HEK293T (cell line): Measurements from ENCODE around the gene NPAS3.

ENCODE experiments used
- CTCF ChIA-PET: fragments of 350-600 bp; formaldehyde crosslinking; extraction: SDS; loops from one replicate; lab custom pipeline; 2021; ENCODE audit warnings: antibody characterized with exemption, inconsistent platforms; lab: Yijun Ruan, JAX
- POLR2A ChIA-PET: fragments of 350-600 bp; formaldehyde crosslinking; extraction: SDS; loops from one replicate; lab custom pipeline; 2020; ENCODE audit warnings: antibody characterized with exemption, inconsistent platforms; lab: Yijun Ruan, JAX
- DNase-seq: peaks from one replicate; pipeline ENCODE4 v3.0.0; 2012; ENCODE audit warnings: mixed read lengths; ENCODE audit errors: extremely low spot score
- ARNT ChIP-seq: fragments of 450-650 bp; IDR thresholded peaks from 2 replicates; pipeline ENCODE4 v1.6.1; 2017; ENCODE audit warnings: mild to moderate bottlenecking
- BHLHE40 ChIP-seq: fragments of 450-650 bp; IDR thresholded peaks from 2 replicates; pipeline ENCODE4 v1.6.1; 2016; ENCODE audit warnings: mild to moderate bottlenecking, moderate library complexity, borderline replicate concordance
- CTBP1 ChIP-seq: fragments of 450-650 bp; IDR thresholded peaks from 2 replicates; pipeline ENCODE4 v1.6.1; 2016; ENCODE audit warnings: borderline replicate concordance
- ELF4 ChIP-seq: fragments of 450-650 bp; IDR thresholded peaks from 2 replicates; pipeline ENCODE4 v1.6.1; 2017; ENCODE audit warnings: antibody characterized with exemption
- FOXA1 ChIP-seq: fragments of 450-650 bp; IDR thresholded peaks from 2 replicates; pipeline ENCODE4 v1.6.1; 2016; ENCODE audit warnings: mild to moderate bottlenecking
- FOXK2 ChIP-seq: fragments of 450-650 bp; IDR thresholded peaks from 2 replicates; pipeline ENCODE4 v1.6.1; 2016; ENCODE audit warnings: mild to moderate bottlenecking
- FOXM1 ChIP-seq: fragments of 450-650 bp; IDR thresholded peaks from 2 replicates; pipeline ENCODE4 v1.6.1; 2017; ENCODE audit warnings: mild to moderate bottlenecking, borderline replicate concordance
- HDGF ChIP-seq: fragments of 450-650 bp; IDR thresholded peaks from 2 replicates; pipeline ENCODE4 v1.6.1; 2017; ENCODE audit warnings: antibody characterized with exemption, borderline replicate concordance
- L3MBTL2 ChIP-seq: fragments of 450-650 bp; conservative IDR thresholded peaks from 2 replicates; pipeline ENCODE4 v1.6.1; 2016; ENCODE audit warnings: mild to moderate bottlenecking
- LEF1 ChIP-seq: fragments of 450-650 bp; IDR thresholded peaks from 2 replicates; pipeline ENCODE4 v1.6.1; 2017; ENCODE audit warnings: mild to moderate bottlenecking, borderline replicate concordance
- NFRKB ChIP-seq: fragments of 450-650 bp; IDR thresholded peaks from 2 replicates; pipeline ENCODE4 v1.6.1; 2016; ENCODE audit warnings: mild to moderate bottlenecking, moderate library complexity
- SP1 ChIP-seq: fragments of 450-650 bp; IDR thresholded peaks from 2 replicates; pipeline ENCODE4 v1.6.1; 2017
- SUZ12 ChIP-seq: fragments of 450-650 bp; IDR thresholded peaks from 2 replicates; pipeline ENCODE4 v1.6.1; 2016; ENCODE audit warnings: mild to moderate bottlenecking
- TARDBP ChIP-seq: fragments of 450-650 bp; IDR thresholded peaks from 2 replicates; pipeline ENCODE4 v1.6.1; 2016
- ZNF384 ChIP-seq: fragments of 450-650 bp; IDR thresholded peaks from 2 replicates; pipeline ENCODE4 v1.6.1; 2016
- TF ChIP-seq, protein P1 (sequence below): fragments of 450-650 bp; IDR thresholded peaks from 2 replicates; pipeline ENCODE4 v1.6.1; 2016

NPAS3 gene

DNA sequence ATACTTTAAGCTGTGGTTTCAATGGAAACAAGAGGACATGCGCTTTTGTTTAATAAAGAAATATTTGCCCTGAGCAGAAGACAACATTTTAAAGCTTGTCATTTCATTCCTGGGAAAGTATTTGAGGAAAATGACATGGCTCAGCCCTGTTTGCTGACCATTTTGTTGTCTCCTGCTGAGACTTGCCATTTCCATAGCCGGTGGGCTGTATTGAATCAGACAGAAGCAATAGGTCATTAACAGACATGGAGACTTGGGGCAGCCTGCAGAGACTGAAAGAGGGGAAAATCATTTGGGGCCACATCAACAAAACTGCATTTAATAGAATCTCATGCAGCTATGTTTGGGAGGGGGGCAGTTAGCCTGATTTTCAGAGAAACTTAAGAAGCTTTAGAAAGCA, 443.0 kb downstream of the NPAS3 start:
- ChIA-PET CTCF (no interaction called here), POLR2A (no interaction called here)
- DNase-seq: no peak
- TF ChIP-seq HDGF (no peak), ARNT (no peak), ZNF384 (no peak), CTBP1 (no peak), FOXM1 (no peak), FOXA1 (no peak), NFRKB (no peak), LEF1 (no peak), FOXK2 (no peak), SUZ12 (no peak), TARDBP (no peak), BHLHE40 (no peak), SP1 (no peak)
- TF ChIP-seq, protein P1, sequence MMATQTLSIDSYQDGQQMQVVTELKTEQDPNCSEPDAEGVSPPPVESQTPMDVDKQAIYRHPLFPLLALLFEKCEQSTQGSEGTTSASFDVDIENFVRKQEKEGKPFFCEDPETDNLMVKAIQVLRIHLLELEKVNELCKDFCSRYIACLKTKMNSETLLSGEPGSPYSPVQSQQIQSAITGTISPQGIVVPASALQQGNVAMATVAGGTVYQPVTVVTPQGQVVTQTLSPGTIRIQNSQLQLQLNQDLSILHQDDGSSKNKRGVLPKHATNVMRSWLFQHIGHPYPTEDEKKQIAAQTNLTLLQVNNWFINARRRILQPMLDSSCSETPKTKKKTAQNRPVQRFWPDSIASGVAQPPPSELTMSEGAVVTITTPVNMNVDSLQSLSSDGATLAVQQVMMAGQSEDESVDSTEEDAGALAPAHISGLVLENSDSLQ: no peak

DNA sequence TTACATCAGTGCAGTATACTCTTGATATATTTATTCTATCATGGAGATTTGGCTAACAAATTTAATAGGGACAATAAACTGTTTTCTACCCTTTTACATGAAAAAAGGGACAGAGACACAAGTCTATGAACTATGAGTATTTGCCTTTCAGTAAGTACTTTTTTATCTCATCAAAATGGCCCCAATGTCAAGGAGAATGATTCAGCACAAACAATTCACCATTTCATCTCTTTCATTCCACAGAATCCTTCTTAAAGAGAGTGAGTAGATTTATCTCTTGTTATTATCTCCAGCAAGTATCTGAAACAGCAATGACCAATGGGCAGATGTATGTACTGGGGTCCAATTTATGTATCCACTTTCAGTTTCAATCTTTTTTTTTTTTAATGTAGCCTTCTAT, 447.5 kb downstream of the NPAS3 start:
- DNase-seq: no peak
- no peak for TF ChIP-seq FOXM1
- no peak for TF ChIP-seq CTBP1
- TF ChIP-seq ZNF384: no peak
- no peak for TF ChIP-seq FOXK2
- no peak for TF ChIP-seq HDGF
- TF ChIP-seq SP1: no peak
- TF ChIP-seq, protein P1: no peak
- no peak for TF ChIP-seq BHLHE40
- no peak for TF ChIP-seq FOXA1
- TF ChIP-seq ARNT: no peak
- TF ChIP-seq SUZ12: no peak
- no peak for TF ChIP-seq LEF1
- TF ChIP-seq L3MBTL2: no peak
- no peak for TF ChIP-seq ELF4
- no peak for TF ChIP-seq NFRKB
- no peak for TF ChIP-seq TARDBP
- POLR2A ChIA-PET: no interaction called here

DNA sequence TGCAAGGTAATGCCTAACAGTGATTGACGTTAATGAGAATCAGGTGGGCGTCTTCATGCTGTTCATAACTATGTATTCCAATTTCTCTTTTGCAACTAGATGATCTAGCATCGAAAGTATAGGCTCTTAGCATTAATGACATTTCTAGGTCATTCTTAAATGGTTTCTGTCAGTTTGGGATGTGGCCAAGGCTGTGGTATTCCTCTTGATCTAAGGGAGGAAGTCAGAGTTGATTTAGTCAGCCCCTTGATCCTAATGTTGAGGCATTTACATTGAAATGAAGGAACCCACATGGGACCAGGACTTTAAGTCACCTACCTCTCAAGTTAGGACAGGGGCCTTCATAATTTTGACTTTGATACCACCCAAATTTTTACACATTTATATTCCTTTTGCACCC, 448.1 kb downstream of the NPAS3 start:
- CTCF ChIA-PET: no interaction called here
- TF ChIP-seq, protein P1: no peak
- TF ChIP-seq TARDBP (no peak), SUZ12 (no peak), LEF1 (no peak), FOXM1 (no peak), CTBP1 (no peak), L3MBTL2 (no peak), ARNT (no peak), SP1 (no peak), HDGF (no peak), BHLHE40 (no peak)
- no peak for DNase-seq
- POLR2A ChIA-PET: no interaction called here

More for the DNA sequence above, 447.5 kb downstream of the NPAS3 start:
- CTCF ChIA-PET: no interaction called here

DNA sequence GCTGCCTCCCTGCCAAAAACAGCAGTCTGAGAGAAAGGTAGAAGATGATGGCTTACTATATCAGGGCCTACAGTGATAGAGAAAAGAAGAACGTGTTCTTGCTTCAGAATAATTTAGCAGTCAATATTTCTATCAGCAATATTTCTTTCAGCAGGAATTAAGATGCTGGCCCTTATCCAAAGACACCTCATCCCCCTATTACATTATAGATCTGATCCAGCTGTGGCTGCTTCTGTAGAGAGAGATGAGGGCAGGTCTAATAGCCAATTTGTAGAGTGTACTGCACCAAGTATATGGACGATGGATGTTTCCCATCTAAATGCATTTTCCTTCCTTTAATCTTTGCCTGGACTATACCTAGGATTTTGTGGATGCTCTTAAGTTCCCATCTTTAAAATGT, 451.7 kb downstream of the NPAS3 start:
- TF ChIP-seq FOXM1 (no peak), ARNT (no peak), HDGF (no peak), TARDBP (no peak), L3MBTL2 (no peak), ZNF384 (no peak)
- DNase-seq: no peak
- ChIA-PET CTCF (no interaction called here), POLR2A (no interaction called here)

DNA sequence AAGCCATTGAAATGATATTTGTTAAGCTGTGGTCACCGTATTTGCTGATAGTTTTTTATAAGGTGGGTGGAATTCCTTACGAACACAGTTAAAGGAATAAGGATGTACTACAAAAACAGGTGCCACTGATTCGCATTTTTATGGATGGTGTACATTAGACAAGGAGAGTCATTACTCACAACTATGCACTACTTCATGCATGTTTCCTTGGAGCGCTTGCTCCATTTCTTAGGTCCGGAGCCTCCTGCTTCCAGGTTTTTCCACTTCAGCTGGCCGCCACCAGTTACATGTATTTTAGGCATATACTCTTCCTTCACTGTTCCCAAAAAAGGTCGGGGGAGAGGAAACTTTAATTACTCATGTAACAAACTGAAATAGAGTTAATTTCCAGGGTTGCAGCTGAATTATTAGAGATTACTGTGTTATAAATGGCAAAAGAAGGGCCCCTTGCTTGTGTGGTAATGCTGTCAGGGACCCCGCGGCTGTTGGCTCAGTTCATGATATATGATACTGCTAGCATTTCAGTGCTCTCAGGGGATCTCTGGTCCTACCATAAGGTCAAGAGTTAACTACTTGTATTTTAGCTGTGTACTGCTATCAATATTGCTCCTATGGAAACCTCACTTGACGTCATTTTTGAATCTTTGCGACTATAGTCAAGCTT, 454.7 kb downstream of the NPAS3 start:
- POLR2A ChIA-PET: no interaction called here
- CTCF ChIA-PET: interaction anchor here (0.6 kb wide), 1 partner anchor 8 kb away, joined by 3 read pairs; no protein-coding TSS in a partner anchor
- peak; percentile 67 for DNase-seq
- TF ChIP-seq SP1 (no peak), LEF1 (0 out of 2 replicates have a peak, but pooled peaks have one; percentile 33), SUZ12 (no peak), FOXK2 (peak; percentile 81), HDGF (no peak), NFRKB (no peak), FOXM1 (peak; percentile 57; the same call in 1 of the 2 replicates), BHLHE40 (no peak), CTBP1 (peak; percentile 89), ELF4 (no peak), TARDBP (no peak), FOXA1 (no peak), ARNT (peak; percentile 39; the same call in 1 of the 2 replicates)
- TF ChIP-seq, protein P1: peak; percentile 83
